Endothelial cell (in vitro differentiated cells): ENCODE data around the gene REPIN1. TPM values are rescaled to one million over a fixed set of nuclear protein-coding genes. Genes with fewer than 3 reads are reported as not detected.

ENCODE experiments used
- DNase-seq: peaks from one replicate; pipeline ENCODE4 v3.0.0; 2021; ENCODE audit warnings: low spot score
- H3K27ac Mint-ChIP-seq: one replicate; pipeline ENCODE4 v1.8.0; 2021; ENCODE audit warnings: mixed read lengths, inconsistent platforms; ENCODE audit not compliant: unreplicated experiment
- H3K27me3 Mint-ChIP-seq: one replicate; pipeline ENCODE4 v1.8.0; 2021; ENCODE audit warnings: mild to moderate bottlenecking, moderate library complexity, mixed read lengths, inconsistent platforms; ENCODE audit not compliant: unreplicated experiment
- H3K36me3 Mint-ChIP-seq: one replicate; pipeline ENCODE4 v1.8.0; 2021; ENCODE audit warnings: mild to moderate bottlenecking, low read depth, mixed read lengths, inconsistent platforms; ENCODE audit not compliant: unreplicated experiment
- H3K4me1 Mint-ChIP-seq: one replicate; pipeline ENCODE4 v1.8.0; 2021; ENCODE audit warnings: mild to moderate bottlenecking, mixed read lengths, inconsistent platforms; ENCODE audit not compliant: unreplicated experiment
- H3K4me3 Mint-ChIP-seq: one replicate; pipeline ENCODE4 v1.8.0; 2021; ENCODE audit warnings: mild to moderate bottlenecking, mixed read lengths, inconsistent platforms; ENCODE audit not compliant: unreplicated experiment
- H3K9me3 Mint-ChIP-seq: one replicate; pipeline ENCODE4 v1.8.0; 2021; ENCODE audit warnings: mixed read lengths, inconsistent platforms; ENCODE audit not compliant: unreplicated experiment
- total RNA-seq: library from RNA; stranded (reverse); fragmentation: NEBNext Ultra II Directional; extraction: Animal tissue kit (Norgen Biotek cat#: 25700); gene quantifications from one replicate; pipeline ENCODE4 v1.2.1, GENCODE V29; 2021; ENCODE audit not compliant: unreplicated experiment
- TF ChIP-seq, protein P1 (sequence below): fragments of 200-600 bp; sonication (generic); IDR thresholded peaks from one replicate; pipeline ENCODE4 v1.5.0; 2021; ENCODE audit warnings: antibody characterized with exemption; ENCODE audit not compliant: unreplicated experiment

The REPIN1 gene
- total RNA-seq, 1 donor from 2014 or later, result 138 TPM

- TF ChIP-seq, protein P1, sequence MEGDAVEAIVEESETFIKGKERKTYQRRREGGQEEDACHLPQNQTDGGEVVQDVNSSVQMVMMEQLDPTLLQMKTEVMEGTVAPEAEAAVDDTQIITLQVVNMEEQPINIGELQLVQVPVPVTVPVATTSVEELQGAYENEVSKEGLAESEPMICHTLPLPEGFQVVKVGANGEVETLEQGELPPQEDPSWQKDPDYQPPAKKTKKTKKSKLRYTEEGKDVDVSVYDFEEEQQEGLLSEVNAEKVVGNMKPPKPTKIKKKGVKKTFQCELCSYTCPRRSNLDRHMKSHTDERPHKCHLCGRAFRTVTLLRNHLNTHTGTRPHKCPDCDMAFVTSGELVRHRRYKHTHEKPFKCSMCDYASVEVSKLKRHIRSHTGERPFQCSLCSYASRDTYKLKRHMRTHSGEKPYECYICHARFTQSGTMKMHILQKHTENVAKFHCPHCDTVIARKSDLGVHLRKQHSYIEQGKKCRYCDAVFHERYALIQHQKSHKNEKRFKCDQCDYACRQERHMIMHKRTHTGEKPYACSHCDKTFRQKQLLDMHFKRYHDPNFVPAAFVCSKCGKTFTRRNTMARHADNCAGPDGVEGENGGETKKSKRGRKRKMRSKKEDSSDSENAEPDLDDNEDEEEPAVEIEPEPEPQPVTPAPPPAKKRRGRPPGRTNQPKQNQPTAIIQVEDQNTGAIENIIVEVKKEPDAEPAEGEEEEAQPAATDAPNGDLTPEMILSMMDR, result no peak
- Mint-ChIP-seq H3K36me3 (no peaks in the 10 kb centered on the region), H3K9me3 (no peaks in the 10 kb centered on the region), H3K4me1 (peaks cover 11% of the 10 kb centered on the region), H3K27ac (no peak overlapping the region), H3K27me3 (peaks cover 2% of the 10 kb centered on the region), H3K4me3 (no peak overlapping the region)
- no peak for DNase-seq
Measured at GRCh38 chr7:150357270-150357669, 11.4 kb upstream of the REPIN1 start.

- peaks cover 18% of the 10 kb centered on the region for H3K4me1 Mint-ChIP-seq
- H3K27ac Mint-ChIP-seq, result no peak overlapping the region
- no peaks in the 10 kb centered on the region for H3K36me3 Mint-ChIP-seq
- no peak for DNase-seq
- TF ChIP-seq, protein P1, result no peak
- no peak overlapping the region for H3K4me3 Mint-ChIP-seq
- H3K27me3 Mint-ChIP-seq, result peaks cover 2% of the 10 kb centered on the region
- no peaks in the 10 kb centered on the region for H3K9me3 Mint-ChIP-seq
Measured at GRCh38 chr7:150357771-150358427, 10.7 kb upstream of the REPIN1 start.

GRCh38 chr7:150358433-150358832, 10.2 kb upstream of the REPIN1 start:
- H3K27ac Mint-ChIP-seq, result no peak overlapping the region
- no peaks in the 10 kb centered on the region for H3K36me3 Mint-ChIP-seq
- TF ChIP-seq, protein P1, result no peak
- no peak for DNase-seq
- no peaks in the 10 kb centered on the region for H3K9me3 Mint-ChIP-seq
- peaks cover 2% of the 10 kb centered on the region for H3K27me3 Mint-ChIP-seq
- H3K4me3 Mint-ChIP-seq, result no peak overlapping the region
- H3K4me1 Mint-ChIP-seq, result peaks cover 20% of the 10 kb centered on the region

DNA sequence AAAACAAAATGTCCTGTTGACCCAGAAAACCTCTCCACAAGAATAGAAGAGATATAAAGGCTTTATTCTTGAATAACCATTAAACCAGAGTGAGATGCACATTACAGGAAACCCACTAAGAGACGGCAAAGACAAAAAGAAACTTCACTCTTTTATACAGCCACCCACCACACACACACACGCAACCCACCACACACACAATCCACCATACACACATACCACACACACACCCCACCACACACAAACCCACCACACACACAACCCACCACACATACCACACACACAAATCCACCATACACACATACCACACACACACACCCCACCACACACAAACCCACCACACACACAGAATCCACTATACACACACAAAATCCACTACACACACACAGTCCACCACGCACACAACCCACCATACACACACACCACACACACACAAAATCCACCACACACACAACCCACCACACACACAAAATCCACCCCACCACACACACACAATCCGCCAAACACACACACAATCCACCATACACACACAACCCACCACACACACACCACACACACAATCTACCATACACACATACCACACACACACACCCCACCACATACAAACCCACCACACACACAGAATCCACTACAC, 9.5 kb upstream of the REPIN1 start:
- no peaks in the 10 kb centered on the region for H3K9me3 Mint-ChIP-seq
- H3K36me3 Mint-ChIP-seq, result no peaks in the 10 kb centered on the region
- no peak overlapping the region for H3K27ac Mint-ChIP-seq
- DNase-seq, result no peak
- TF ChIP-seq, protein P1, result no peak
- no peak overlapping the region for H3K4me3 Mint-ChIP-seq
- peaks cover 24% of the 10 kb centered on the region for H3K4me1 Mint-ChIP-seq
- peaks cover 2% of the 10 kb centered on the region for H3K27me3 Mint-ChIP-seq
